Activated naive CD8-positive, alpha-beta T cell treated with anti-CD3 and anti-CD28 coated beads, Interleukin-2, amount 50 U/mL, for 16 hours (primary cell): ENCODE measurements around the gene ITGA11.

Experiments
- DNase-seq: peaks from one replicate; pipeline ENCODE4 v3.0.0-alpha.2; 2020; ENCODE audit warnings: low read depth, low spot score

The ITGA11 gene

DNA sequence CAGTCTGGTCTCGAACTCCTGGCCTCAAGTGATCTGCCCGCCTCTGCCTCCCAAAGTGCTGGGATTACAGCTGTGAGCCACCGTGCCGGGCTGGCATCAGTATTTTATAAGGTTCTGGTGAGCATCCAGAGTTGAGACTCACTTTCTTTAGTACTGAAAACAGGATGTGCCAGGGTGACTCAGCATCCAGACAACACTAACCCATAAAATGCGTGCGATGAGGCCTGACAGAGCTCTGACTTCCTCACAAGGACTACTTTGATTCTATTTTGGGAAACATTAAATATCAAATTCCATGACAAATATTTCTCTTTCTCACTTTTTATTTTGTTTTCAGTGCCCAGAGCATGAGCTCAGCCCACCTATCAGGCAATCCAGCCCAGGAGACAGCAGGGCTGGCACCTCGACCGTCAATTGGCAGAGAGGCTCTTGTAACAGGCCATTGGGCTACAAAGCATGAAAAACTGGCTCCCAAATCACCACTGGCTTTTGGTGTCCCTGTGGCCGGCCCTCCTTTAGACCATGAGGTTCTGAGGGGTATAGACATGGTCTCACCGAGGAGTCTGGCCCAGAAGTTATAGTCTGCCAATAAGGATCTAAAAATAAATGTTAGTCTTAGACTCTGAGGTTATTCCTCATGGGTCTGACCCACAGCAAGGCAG, 79.4 kb downstream of the ITGA11 start:
- DNase-seq: peak; percentile 26

GRCh38 chr15:68349151-68349550, 82.8 kb downstream of the ITGA11 start:
- no peak for DNase-seq

DNA sequence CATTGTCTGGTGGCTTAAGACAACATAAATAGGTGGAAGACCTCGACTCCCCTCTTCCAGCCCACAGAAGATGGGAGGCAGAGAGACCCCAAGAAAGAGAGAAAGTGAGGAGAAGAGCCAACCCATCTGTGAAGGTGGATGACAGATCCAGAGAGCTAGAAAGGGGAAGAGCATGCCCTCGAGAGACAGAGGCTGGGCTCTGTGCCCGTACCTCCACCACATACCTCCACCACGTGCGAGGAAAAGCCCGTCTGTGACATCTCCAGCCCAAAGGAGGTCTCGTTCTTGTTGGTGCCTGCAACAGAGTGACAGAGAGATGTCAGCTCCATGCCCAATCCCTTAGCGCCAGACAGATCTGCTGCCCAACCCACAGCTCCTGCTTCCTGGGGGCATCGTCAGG, 83.4 kb downstream of the ITGA11 start:
- no peak for DNase-seq

- DNase-seq: no peak
These were observed 83.9 kb downstream of the ITGA11 start for GRCh38 chr15:68348081-68348480.

- no peak for DNase-seq
These were observed 84.6 kb downstream of the ITGA11 start for GRCh38 chr15:68347392-68347791.

GRCh38 chr15:68346979-68347378, 85.0 kb downstream of the ITGA11 start:
- DNase-seq: no peak

DNA sequence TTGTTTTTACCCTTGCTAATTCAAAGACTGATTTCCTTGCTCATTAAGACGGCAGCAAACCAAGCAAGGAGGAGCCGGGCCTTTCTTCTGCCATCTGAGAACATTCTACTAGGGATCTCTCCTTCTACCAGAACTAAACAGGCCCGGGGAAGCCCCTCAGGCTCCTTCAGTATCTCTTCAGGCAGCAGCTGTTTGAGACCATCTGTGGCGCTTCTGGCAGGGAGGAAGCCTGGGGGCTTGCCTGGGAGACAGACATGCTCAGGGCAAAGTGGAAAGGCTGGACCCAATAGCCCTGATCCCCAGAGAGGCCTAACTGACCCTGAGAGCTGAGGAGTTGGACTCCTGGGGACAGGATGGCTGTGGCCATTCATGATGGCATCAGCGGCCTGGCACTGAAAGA, 86.5 kb downstream of the ITGA11 start:
- no peak for DNase-seq

DNA sequence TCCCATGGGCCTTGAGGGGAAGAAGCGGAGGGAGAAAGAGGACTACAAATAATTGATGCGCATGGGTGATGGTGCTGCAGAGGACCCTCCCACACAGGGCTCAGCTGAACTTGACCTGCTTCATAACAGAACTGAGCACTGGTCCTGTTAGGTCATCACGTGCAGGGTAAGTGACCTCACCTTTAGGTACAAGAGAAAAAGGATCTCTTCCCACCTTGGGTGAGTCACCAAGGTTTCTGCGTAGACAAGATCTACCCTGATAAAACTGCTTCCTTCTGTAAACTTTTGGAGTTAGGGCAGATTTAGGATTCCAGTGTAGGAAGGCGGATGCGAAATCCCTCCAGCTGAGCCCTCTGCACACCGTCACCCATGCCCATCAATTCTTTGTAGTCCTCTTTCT, 87.4 kb downstream of the ITGA11 start:
- DNase-seq: no peak

DNA sequence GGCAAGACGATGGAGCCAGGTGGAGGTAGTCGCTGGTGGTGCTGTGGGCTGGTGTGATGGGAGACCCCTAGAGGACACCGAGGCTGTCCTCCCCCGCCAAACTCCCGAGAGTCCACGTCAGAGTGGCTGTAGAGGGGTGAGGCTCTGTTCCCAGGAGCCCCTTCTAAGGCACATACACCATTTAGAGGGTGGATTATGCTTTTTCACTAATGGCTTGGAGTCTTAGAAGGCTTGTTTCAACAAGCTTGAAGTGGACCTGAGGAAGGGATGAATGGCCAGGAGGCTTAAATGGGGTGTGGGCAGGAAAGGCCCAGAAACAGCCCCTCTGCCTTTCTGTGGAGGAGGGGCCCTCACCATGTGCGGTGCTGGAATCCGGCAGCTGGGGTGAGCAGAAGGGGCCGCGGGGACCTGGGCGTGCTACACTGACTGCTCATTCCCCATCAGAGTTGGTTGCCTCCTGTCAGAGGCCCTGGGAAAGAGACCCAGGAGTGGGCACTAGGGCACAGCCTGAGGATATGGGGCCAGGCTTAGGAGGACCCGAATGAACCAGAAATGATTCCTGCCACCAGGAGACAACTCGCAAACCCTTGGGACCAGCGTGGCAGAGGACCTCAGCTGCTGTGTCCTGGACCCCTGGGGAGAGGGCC, 88.3 kb downstream of the ITGA11 start:
- DNase-seq: no peak

DNA sequence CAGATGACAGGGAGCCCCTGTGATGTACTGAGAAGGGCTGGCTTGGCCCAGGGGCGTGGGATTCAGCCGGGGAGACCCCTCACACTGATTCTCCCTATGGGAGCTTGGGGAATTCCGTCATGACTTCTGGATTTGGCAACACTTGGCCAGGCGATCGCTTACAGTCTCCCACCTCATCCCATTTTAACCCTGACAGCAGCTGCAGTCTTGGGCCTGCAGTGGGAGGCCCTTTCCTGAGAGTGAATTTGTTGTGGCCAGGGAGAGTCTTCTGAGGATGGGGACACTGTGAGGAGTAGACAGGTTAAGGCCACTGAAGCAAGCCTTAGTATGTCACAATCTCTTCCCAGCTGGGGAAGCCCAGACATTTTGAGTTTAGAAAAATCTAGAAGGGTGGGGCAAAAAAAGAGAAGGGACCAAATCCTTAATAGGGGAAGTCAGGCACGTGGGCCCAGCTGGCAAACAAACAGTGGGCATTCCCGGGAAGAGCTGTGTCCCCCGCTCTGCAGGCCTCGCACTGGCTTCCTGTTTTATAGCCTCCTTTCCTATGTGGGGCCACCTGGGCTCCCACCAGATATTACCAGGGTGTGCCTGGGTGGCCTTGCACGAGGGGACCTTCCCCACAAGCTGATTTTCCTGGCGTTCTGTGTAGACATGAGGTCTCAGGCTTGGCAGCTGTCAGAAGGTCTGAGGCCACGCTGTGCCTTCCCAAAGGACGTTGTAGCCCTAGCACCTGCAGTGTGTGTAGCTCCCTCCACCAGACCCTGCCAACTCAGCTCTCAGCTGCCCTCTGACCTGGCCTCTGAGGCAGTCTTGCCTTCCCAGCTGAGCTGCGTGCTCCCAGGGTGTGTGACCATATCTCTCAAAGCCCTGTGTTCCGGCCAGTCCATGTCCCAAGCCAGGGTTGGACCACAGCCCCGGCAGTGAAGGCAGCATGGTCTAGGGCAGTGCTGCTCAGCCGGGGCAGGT, 89.9 kb downstream of the ITGA11 start:
- no peak for DNase-seq

DNA sequence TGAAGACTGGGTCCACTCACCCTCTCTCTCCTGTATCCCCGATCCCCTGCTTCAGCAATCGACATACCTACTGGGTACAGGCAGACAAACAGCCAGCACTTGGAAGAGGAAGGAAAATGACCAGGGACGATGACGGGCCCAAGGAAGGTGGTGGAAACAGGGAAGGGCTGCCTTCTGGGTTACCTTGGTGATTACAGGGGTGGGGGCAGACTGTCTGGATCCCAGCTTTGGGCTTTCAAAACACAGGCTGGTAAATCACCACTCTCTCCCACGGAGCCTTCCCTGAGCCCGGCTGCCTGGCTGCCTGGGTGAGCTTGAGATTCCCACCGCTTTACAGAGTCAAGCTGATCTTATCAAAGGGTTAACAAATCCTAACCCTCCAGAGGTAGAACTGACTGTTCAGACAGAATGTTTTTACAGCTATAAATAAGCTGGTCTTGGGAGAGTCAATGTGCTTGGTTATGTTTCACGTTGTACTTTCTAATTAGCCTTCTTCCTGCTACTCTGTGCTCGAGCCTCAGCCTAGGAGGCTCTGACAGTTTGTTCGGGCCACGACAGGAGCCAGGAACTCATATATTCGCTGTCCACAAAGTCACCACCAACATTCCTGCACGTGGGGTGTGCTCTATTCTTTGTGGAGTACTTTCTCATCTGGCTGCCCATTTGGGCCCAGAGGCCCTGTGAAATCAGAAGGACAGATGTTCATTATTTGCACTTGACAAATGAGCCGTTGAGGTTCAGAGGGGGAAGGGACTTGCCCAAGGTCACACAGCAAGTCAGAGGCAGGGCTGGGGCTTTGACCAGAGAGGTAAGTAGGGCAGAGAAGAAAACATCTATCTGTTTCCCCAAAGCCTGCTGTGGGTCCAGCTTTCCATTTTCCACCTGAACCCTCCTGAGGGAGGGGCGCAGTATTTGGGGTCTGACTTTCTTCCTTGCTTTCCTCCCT, 91.0 kb downstream of the ITGA11 start:
- no peak for DNase-seq

DNA sequence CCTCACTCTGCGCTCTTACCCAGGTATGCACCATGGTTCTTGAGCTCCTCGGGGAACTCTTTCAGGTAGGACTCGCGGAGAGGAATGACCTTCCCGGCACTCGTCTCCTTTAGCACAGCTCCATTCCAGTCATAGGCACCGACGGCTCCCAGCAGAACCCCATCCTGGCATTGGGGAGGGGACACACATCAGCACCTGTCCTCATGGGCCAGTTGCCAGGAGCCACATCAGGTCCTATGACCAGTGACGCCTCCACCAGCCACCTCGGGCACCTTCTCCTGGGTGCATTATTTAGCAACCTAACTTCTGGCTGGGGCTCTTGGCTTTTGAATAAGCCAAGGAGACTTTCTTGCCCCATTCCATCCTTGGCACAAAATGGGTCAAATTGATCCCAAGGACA, 92.5 kb downstream of the ITGA11 start:
- DNase-seq: no peak

DNA sequence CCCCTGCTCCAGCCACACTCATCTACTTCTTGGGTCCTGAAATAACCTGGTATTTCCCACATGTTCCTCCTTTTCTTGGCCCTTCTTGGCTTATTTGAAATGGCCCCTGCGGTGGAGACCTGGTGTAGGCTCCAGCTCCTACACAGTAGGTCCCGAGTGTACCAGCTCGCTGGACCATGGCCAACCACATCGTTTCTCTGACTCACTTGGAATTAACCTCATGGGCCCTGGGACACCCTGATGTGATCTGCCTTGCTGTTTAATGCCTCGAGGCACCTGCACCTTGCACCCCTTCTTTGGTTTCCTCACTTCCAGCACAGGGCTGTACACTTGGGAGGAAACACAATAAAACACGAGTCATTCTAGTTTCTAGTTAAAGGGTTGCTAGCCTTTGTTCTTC, 94.1 kb downstream of the ITGA11 start:
- DNase-seq: no peak

- DNase-seq: no peak
These were observed 95.4 kb downstream of the ITGA11 start for GRCh38 chr15:68336516-68336915.

- no peak for DNase-seq
These were observed 96.3 kb downstream of the ITGA11 start for GRCh38 chr15:68335655-68336054.

- no peak for DNase-seq
These were observed 96.7 kb downstream of the ITGA11 start for GRCh38 chr15:68335251-68335650.

DNA sequence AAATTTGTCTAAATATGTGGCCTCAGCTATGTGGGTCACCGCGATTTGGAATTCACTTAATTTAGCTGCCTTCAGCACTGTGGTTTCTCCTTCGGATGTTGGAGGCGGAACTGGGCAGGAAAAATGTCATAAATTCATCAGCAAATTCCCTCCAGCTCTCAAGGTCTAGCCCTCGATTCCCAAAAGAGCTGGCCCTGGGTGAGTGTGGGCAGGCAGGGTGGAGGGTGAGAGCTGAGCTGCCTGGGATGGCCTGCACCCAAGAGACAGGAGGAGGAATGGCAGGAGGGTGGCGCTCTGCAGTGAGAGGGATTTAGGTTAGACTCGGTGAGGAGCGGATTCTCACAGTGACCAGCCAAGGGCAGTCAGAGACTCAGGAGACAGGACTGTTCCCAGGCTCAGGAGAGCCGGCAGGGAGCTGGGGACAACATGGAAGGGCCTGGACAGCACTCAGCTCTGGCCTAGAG, 97.3 kb downstream of the ITGA11 start:
- no peak for DNase-seq

DNA sequence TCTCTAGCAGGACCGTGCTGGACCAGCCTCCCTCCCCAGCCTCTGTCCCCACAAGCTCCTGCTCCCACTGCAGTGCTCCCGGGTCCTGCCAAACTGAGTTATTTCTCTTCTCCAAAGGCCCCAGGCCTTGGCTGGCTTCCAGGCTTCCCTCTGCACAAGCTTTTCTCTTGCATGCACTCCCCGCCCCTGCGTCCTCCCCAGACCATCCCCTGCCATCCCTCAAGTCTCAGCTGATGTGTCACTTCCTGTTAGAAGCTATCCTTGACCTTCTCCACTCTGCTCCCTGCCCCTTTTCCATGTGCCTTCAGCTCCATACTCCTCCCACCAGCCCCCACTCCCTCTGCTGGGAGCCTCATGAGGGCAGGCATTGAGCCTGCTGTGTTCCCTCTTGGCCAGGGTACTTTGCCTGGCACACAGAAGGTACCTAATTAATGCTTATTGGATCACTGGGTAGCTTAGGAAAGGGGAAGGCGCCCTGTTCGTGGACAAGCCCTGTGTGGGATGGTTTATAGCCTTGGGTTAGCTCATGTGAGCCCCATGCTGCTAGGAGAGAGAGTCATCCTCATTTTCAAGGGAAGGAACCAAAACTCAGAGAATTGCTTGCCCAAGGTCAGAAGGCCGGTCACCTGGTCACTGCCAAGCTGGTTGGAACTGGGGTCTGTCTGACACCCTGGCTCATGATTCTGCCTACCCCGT, 98.0 kb downstream of the ITGA11 start:
- no peak for DNase-seq

- no peak for DNase-seq
These were observed 99.7 kb downstream of the ITGA11 start for GRCh38 chr15:68332266-68332665.

DNA sequence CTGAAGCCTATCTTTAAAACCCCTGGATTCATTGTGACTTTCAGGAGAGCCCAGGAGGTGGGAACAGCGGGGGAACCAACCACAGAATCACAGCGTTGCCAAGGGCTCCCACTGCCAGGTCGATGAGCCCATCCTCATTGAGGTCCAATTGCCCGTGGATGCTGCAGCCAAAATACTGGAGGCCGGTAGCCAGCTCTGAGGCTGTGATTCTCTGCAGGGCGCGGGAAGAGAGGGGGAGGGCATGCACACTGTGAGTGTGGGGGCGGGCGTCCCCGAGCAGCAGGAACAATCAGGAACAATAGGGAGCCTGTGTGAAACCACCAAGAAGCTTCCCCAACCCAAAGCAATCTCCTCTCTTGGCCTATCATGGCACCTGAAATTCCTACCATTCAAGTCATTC, 101.1 kb downstream of the ITGA11 start:
- no peak for DNase-seq

GRCh38 chr15:68330416-68330815, 101.5 kb downstream of the ITGA11 start:
- no peak for DNase-seq
